Measurements from ENCODE around the gene RGL3.
"Not testable (repeated sequence)": the region's sequence is repeated elsewhere in the genome, so short reads cannot be mapped to it uniquely, and the experiment has no call there.

The RGL3 gene

DNA sequence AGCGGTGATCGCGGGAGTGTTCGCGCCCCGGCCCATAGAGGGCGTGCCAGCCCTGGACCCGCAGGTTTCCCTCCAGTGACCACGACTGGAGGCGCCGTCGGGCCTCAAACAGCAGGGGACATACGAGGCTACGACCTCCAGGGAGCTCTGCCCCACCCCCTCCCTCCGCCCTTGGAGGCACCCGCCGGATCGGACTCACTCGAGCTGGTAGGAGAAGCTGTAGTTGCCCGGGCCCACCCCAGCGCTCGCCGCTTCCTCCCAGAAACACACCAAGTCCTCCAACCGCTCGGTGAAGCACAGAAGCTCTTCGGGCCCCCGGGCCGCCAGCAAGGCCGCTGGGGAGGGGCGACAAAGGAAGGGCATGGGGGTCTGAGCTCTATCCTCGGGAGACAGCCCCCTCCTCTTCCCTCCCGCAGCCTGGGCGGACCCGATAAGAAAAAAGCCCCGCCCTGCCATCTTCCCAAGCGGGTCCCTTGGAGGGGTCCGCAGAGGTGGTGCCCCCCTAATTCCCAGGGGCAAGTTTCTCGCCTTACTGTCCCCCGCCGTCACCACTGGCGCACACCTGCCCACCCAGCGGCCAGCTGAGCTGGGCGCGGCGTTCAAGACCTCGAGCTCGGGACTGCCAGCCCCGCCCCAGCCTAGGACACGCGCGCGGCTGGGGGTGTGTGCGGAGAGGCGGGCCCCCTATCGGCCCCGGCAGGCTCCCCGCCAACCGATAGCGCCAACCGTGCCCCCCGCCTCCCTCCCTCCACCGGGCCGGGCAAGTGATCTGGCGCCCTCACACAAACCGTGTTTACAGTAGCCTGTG is 36.0 kb downstream of the RGL3 start:
- no peak for DNase-seq (ENCODE audit: low read depth)

DNA sequence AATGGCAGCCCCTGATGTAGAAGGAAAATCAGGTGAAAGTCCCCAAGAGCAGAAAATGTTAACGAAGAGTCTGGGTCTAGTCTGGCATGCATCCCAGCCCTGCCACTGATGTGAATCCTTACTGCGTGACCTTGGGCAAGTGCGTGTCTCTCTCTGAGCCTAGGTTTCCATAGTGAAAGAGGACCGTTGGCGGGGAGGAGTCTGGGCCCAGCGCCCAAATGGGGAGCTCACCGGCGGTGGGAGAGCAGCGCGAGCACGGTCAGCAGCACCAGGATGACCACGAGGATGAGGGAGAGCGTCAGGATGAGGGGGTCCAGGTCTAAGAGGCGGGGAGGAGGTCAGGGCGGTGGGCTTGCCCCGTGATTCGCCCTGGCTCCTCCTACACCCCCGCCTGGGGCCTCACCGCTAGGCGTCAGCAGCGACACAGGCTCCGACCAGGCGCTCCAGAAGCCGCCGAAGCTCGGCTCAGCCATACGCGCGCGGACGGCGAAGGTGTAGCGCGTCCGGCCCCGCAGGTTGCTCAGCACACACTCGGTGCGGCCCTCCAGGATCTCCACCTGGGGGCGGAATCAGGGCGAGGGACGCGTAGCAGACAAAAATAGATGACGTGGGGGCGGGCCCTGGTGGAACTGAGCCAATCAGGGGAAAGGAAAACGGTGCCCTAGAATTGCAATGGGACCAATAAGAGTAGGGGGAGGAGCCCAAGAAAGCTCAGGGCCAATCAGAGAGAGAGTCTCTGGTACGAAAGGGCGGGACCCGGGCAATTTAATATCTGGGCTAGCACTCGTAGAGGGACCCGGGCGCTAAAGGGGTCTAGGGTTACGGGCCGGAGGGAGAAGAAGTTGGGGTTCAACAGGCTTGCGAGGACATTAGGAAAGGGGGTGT is 38.2 kb downstream of the RGL3 start:
- peak; percentile 94 for DNase-seq (ENCODE audit: low read depth)

DNA sequence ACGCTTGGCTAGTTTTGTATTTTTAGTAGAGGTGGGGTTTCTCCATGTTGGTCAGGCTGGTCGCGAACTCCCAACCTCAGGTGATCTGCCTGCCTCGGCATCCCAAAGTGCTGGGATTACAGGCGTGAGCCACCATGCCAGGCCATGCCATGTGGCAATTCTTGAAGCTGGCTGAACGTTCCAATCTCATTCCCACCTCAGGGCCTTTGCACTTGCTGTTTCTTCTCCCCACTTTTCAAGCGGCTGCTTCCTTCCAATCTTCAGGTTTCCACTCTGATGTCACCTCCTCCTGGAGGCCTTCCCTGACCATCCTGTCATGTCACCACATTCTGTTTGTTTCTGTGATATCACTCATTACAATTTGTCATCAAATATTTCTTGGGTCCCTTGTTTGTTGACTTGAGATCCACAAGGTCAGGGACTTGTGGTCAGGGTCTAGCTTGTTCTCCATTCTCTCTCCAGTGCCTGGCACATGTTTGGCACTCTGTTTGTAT is 39.2 kb downstream of the RGL3 start:
- DNase-seq (ENCODE audit: low read depth), result no peak

DNA sequence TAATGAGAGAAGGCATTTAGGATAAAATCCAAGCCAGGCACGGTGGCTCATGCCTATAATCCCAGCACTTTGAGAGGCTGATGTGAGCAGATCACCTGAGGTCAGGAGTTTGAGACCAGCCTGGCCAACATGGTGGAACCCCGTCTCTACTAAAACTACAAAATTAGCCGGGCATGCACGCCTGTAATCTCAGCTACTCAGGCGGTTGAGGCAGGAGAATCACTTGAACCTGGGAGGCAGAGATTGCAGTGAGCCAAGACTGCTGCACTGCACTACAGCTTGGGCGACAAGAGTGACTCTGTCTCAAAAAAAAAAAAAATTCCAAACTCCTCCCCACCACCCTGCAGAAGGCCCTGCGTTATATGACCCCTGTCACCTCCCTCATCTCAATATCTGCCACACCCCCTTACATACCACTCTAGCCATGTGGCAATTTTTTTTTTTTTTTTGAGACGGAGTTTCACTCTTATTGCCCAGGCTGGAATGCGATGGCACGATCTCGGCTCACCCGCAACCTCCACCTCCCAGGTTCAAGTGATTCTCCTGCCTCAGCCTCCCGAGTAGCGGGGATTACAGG is 39.8 kb downstream of the RGL3 start:
- DNase-seq (ENCODE audit: low read depth), result not testable (repeated sequence)

DNA sequence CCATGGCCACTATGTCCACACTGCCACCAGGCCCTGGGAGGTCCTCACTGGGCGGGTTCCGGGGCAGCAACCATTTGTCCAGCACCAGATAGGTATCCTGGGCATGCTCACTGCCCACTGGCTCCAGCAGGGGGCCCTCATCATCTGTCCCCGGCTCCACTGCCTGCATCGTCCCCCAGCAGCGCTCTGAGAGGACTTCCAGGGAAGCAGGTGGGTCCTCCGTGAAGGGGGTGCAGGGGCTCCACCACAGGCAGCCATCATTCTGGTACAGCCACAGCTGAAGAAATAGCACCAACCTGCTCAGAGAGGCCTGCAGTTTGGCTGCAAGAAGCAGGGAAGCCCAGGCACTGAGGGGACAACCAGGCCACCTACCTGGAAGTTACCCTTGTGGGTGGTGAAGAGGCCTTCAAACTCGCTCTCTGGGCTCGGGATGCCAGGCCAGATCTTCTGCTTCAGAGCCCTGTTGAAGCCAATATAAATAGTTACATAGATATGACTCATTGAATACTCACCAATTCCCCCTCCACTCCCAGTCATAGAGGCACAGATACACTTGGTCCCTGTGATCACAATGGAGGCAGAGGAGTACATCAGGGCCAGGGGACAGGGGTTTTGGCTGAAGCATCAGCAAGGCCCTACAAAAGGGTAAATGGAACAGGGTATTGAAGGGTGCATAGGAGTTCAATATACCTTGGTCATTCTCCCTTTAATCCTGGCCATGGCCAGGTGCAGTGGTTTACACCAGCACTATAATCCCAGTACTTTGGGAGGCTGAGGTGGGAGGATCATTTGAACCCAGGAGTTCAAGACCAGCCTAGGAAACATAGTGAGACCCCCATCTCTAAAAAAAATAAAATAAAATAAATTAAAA is 40.6 kb downstream of the RGL3 start:
- peak; percentile 44 for DNase-seq (ENCODE audit: low read depth)

DNA sequence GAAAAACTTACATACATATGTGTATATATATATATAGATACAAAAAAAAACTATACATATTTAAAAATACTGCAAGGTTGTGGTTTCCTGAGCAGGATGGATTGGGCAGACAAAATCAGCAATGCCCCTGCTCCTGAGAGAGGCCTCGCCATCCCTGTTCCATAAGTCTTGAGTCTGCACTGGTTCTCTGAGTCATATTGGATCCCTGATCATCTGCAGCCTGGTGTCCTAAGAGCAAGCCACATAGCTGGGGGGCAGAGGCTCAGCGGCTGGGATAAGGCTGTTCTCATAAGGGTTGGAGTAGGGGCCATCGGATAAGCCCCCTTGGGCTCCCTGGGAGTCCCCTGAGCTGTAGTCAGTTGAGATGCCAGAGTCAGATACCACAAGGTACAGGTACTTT is 41.4 kb downstream of the RGL3 start:
- peak; percentile 30 for DNase-seq (ENCODE audit: low read depth)

DNA sequence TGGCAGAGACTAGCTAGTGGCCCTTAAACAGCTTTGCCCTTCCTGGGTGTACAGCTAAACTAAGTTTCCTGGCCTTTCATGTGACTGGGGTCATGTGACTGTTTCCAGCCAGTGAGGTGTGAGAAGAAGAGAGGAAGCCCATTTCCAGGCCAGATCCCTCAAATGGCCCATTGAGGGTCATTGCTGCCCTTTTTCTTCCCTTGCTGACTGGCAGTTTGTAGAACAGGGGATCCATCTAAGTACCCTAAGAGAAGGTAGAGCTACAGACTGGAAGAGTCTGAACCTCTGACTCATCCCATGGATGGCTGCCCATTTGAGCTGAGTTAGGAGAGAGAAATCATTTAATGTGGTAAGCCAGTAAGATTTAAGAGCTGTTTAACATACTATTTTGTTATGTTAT is 41.9 kb downstream of the RGL3 start:
- peak; percentile 89 for DNase-seq (ENCODE audit: low read depth)

DNA sequence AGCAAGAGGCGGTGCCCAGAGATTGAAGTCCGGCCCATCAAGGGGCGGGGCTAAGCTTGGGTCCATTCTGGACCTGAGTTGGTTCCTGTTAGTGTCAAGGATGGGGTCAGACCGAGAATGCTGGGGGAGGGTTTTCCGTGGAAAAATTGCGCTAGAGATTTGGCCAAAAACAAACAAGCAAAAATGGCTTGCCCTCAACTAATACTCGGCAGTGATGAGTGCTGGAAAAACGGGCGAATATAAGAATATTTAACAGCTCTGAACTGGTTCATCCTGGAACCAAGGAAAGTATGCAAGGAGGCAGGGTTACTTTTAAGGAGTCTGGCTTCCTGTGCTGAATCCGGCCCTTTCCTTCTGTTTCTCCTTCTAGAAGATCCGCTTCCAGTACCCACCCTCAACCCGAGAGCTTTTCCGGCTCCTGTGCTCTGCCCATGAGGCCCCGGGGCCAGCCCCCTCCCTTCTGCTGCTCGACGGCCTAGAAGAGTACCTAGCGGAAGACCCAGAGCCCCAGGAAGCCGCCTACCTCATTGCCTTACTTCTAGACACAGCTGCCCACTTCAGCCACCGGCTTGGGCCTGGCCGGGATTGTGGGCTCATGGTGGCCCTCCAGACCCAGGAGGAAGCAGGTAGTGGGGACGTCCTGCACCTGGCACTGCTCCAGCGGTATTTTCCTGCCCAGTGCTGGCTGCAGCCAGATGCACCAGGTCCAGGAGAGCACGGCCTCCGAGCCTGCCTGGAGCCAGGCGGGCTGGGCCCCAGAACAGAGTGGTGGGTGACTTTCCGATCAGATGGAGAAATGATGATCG is 43.8 kb downstream of the RGL3 start:
- DNase-seq (ENCODE audit: low read depth), result no peak

DNA sequence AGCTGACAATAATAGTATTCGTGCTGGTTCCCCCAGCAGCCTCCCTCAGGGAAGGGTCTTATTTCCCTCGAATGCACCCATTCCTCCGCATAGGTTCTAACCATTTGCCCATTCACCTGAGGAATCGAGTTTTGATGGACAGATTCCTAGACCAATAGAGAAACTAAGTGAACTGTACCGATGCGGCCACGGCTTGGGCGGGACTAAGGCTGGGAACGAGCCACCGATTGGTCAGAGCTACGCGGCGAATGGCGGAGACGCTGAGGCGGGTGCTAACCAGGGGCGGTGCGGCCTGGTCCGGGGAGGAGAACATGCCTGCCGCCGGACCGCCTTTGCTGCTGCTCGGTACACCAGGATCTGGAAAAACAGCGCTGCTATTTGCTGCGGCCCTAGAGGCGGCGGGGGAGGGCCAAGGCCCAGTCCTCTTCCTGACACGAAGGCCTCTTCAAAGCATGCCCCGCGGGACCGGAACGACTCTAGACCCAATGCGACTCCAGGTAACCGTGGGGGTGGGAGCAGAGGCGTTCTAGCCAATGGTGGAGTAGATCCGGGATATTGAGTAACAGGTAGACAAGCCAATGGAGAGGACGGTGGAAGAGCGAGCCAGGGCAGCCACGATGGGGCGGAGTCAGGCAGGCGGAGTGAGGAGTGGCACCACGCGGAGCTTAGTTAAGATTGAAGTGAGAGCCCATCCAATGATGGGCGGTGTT is 44.5 kb downstream of the RGL3 start, which contains the start of gene SWSAP1:
Gene SWSAP1 (plus strand): TSS at position 234 of the 710 bp plus-strand sequence. CDS start 15 bp downstream, at position 249.
- peak; percentile 100 for DNase-seq (ENCODE audit: low read depth)

DNA sequence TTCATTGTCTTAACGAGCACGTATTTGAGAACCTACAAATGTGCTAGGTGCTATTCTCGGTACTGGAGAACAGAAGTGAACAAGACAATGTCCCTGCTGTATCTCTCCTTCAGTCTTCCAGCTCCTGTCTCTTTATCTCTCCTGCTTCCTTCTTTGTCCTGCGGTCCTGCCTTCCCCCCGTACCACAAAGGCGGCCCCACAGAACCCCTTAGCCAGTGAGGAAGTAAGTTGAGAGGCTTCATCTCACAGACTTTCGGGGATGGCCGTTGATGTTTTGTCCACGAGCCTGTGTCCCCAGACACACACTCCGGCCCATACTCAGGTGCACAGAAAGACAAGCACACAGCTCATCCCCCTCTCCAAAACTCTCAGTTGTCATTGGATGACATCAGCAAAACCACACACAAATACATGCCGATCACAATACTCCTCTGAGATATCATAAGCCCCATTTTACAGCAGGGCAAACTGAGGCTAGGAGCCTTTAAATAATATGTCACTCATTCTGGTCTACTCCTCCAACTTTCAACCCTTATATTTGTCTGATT is 45.2 kb downstream of the RGL3 start:
- DNase-seq (ENCODE audit: low read depth), result no peak

DNA sequence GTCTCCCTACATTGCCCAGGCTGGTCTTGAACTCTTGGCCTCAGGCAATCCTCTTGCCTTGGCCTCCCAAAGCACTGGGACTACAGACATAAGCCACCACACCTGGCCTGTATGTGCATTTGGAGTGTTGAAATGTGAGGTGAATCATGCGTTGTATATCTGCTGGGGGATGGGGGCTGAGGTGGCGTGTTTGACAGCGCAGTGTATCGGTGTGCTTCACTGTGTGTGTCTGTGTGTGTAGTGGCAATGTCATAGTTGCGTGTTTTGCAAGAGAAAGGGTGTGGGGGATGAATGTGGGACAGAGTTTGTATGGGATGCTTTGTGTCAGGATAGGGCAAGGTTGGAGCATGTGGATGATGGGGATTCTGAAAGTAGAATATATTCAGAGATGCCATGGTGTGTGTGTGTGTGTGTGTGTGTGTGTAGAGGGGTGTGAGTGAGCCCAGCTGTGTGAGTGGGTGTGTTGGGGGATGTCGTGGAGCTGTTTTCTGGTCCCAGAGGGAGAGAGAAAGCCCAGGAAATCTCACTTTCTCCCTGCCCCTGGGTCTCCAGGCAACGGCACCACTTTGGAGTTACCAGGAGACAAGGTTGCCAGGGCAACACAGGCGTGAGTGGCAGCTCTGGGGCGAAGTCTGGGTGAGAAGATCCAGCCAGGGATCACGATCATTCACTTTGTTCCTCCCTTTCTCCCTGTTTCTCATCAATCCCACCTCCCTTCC is 45.8 kb downstream of the RGL3 start:
- peak; percentile 43 for DNase-seq (ENCODE audit: low read depth)

DNA sequence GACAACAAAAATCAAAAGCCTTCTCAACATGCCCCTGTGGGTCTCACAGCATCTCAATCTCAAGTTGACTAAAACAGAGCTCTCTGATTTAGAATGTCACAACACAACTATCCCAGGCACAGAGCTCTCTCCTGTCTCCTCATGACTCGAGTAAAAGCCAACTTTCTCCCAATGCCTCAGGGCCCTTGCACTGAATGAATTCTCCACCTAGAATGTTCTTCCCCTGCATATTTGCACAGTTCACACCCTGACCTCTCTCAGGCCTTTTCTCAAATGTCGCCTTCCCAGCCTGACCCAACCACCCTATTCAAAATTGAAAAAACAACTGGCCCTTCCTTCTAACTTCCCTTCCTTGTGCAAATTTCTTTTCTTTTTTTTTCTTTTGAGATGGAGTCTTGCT is 48.4 kb downstream of the RGL3 start:
- DNase-seq (ENCODE audit: low read depth), result no peak

DNA sequence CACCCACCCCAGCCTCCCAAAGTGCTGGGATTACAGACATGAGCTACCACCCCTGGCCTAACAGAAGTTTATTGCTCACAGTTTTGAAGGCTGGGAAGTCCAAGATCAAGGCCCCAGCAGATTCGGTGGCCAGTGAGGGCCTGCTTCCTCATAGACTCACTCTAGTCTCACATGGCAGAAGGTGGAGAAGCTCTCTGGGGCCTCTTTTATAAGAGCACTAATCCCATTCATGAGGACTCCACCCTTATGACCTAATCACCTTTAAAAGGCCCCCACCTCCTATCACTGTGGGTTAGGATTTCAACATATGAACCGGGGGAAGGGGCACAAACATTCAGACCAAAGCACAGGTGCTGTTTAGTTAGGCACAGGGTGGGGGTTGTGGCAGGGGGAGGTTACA is 51.6 kb downstream of the RGL3 start:
- DNase-seq (ENCODE audit: low read depth), result no peak

DNA sequence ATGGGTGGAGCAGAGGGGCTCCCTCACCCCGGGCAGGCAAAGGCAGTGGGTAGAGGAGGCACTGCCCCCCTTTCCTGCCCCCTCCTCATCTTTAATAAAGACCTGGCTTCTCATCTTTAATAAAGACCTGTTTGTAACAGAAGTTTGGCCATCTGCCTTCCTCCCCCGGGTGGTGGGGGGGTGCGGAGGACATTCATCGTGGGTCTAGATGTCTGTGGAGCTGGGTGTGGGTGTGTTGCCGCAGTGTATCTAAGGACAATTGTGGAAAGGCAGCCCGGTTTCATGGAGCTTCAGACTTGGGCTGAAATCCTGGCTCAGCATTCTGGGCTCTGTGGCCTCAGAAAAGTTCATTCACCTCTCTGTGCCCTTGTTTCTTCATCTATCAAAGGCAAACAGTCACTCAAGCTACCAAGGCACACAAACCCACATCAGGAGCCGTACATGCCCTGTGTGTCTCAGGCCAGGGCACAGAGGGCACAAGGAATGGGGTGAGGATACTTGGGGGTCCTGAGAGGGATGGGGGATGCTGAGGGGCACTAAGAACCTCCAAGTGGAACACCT is 53.5 kb downstream of the RGL3 start:
- DNase-seq (ENCODE audit: low read depth), result no peak

DNA sequence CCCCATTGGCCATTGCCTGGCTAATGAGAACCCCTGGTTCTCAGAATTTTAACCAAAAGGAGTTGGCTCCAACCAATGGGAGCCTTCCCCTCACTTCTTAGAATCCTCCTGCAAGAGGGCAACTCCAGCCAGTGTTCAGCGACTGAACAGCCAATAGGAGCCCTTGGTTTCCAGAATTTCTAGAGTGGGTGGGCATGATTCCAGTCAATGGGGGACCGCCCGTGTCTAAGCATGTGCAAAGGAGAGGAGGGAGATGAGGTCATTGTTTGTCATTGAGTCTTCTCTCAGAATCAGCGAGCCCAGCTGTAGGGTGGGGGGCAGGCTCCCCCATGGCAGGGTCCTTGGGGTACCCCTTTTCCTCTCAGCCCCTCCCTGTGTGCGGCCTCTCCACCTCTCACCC is 54.2 kb downstream of the RGL3 start:
- no peak for DNase-seq (ENCODE audit: low read depth)

DNA sequence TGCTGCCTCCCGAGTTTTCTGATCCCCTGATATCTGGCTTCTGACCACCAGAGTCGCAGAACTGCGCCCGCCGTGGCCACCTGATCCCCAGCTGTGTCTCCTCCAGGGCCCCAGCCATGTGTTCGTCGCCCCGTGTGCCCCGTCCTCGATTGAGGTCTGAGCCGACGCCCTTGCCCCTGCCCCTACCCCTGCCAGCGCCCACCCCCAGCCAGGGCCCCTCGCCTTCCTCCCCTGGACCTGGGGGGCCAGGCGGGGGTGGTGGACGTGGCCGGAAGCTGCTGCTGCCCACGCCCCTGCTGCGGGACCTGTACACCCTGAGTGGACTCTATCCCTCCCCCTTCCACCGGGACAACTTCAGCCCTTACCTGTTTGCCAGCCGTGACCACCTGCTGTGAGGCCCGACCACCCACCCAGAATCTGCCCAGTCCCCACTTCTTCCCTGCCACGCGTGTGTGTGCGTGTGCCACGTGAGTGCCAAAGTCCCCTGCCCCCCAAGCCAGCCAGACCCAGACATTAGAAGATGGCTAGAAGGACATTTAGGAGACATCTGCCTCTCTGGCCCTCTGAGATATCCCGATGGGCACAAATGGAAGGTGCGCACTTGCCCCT is 54.7 kb downstream of the RGL3 start:
- no peak for DNase-seq (ENCODE audit: low read depth)

DNA sequence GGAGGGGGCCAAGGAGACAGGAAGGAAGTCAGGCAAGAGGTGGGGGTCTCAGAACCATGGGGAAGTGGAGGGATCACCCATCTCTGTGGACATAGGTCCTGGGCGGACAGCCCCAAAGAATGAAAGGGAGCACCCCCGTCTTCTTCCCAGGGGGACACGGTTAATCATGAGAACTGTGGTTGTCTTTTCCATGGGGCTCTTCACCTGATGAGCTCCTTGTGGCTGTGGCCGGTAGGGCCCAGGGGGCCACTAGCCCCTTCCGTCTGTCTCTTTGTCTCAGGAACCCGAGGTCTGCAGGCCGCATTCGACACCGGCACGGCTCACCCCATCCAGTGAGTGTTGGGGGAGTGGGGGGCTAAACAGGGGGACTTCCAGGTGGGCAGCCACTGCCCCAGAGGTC is 55.2 kb downstream of the RGL3 start:
- no peak for DNase-seq (ENCODE audit: low read depth)
